H9 (cell line): ENCODE measurements around the gene POU5F1. TPM values are rescaled to one million over a fixed set of nuclear protein-coding genes. Genes with fewer than 3 reads are reported as not detected.

Source experiments
- DNase-seq: peaks from one replicate; pipeline ENCODE4 v3.0.0-alpha.2; 2017
- H2AFZ ChIP-seq: one replicate; pipeline ENCODE4 v1.6.1; 2013; ENCODE audit warnings: mild to moderate bottlenecking, low read length, control low read depth, moderate library complexity
- H2AK5ac ChIP-seq: 2 replicates; pipeline ENCODE4 v1.6.1; 2013; ENCODE audit warnings: low read length, control low read depth, mixed read lengths; ENCODE audit not compliant: insufficient read length
- H2BK120ac ChIP-seq: one replicate; pipeline ENCODE4 v1.6.1; 2013; ENCODE audit warnings: low read depth, mild to moderate bottlenecking, low read length, control low read depth, inconsistent platforms; ENCODE audit not compliant: poor library complexity, severe bottlenecking
- H2BK12ac ChIP-seq: 2 replicates; pipeline ENCODE4 v1.6.1; 2013; ENCODE audit warnings: low read length, control low read depth, mixed read lengths, low read depth; ENCODE audit not compliant: insufficient read length
- H2BK15ac ChIP-seq: 2 replicates; pipeline ENCODE4 v1.6.1; 2013; ENCODE audit warnings: low read depth, low read length, control low read depth
- H2BK20ac ChIP-seq: one replicate; pipeline ENCODE4 v1.6.1; 2013; ENCODE audit warnings: low read depth, mild to moderate bottlenecking, low read length, control low read depth, inconsistent platforms; ENCODE audit not compliant: poor library complexity, severe bottlenecking
- H2BK5ac ChIP-seq: 2 replicates; pipeline ENCODE4 v1.6.1; 2013; ENCODE audit warnings: low read length, control low read depth, mixed read lengths; ENCODE audit not compliant: insufficient read length
- H3K14ac ChIP-seq: 2 replicates; pipeline ENCODE4 v1.6.1; 2013; ENCODE audit warnings: low read length, control low read depth; ENCODE audit not compliant: insufficient read depth
- H3K18ac ChIP-seq: 2 replicates; pipeline ENCODE4 v1.6.1; 2013; ENCODE audit warnings: low read depth, mild to moderate bottlenecking, mixed read lengths, low read length, control low read depth; ENCODE audit not compliant: insufficient read length
- H3K23ac ChIP-seq: 2 replicates; pipeline ENCODE4 v1.6.1; 2013; ENCODE audit warnings: low read length, control low read depth, mixed read lengths, low read depth; ENCODE audit not compliant: insufficient read length
- H3K23me2 ChIP-seq: 2 replicates; pipeline ENCODE4 v1.6.1; 2013; ENCODE audit warnings: low read depth, mild to moderate bottlenecking, mixed read lengths, low read length, control low read depth; ENCODE audit not compliant: insufficient read length, poor library complexity, severe bottlenecking
- H3K27ac ChIP-seq: 2 replicates; pipeline ENCODE4 v1.5.1; 2013; ENCODE audit warnings: low read length, control low read depth, mixed read lengths, low read depth; ENCODE audit not compliant: insufficient read length
- H3K27me3 ChIP-seq: 2 replicates; pipeline ENCODE4 v1.6.1; 2013; ENCODE audit warnings: low read length, control low read depth, inconsistent platforms; ENCODE audit not compliant: insufficient read depth
- H3K4ac ChIP-seq: 2 replicates; pipeline ENCODE4 v1.6.1; 2013; ENCODE audit warnings: low read depth, mild to moderate bottlenecking, control low read depth, inconsistent platforms, low read length, moderate library complexity
- H3K4me1 ChIP-seq: 2 replicates; pipeline ENCODE4 v1.6.1; 2013; ENCODE audit warnings: low read length, control low read depth, inconsistent platforms; ENCODE audit not compliant: insufficient read depth
- H3K4me2 ChIP-seq: 2 replicates; pipeline ENCODE4 v1.6.1; 2013; ENCODE audit warnings: low read length, control low read depth, mixed read lengths; ENCODE audit not compliant: insufficient read length, insufficient read depth
- H3K56ac ChIP-seq: 2 replicates; pipeline ENCODE4 v1.6.1; 2013; ENCODE audit warnings: low read depth, mild to moderate bottlenecking, mixed read lengths, low read length, control low read depth; ENCODE audit not compliant: insufficient read length
- H3K79me1 ChIP-seq: 2 replicates; pipeline ENCODE4 v1.6.1; 2013; ENCODE audit warnings: low read depth, mild to moderate bottlenecking, moderate library complexity, low read length, control low read depth, inconsistent platforms; ENCODE audit not compliant: insufficient read depth, poor library complexity, severe bottlenecking
- H3K79me2 ChIP-seq: 2 replicates; pipeline ENCODE4 v1.6.1; 2013; ENCODE audit warnings: low read length, control low read depth, inconsistent platforms; ENCODE audit not compliant: insufficient read depth
- H3K9ac ChIP-seq: 2 replicates; pipeline ENCODE4 v1.6.1; 2013; ENCODE audit warnings: low read length, control low read depth, mixed read lengths; ENCODE audit not compliant: insufficient read length; ENCODE audit errors: extremely low read depth
- H3K9me3 ChIP-seq: one replicate; pipeline ENCODE4 v1.6.1; 2013; ENCODE audit warnings: low read depth, low read length, inconsistent platforms; ENCODE audit not compliant: control insufficient read depth
- H3T11ph ChIP-seq: one replicate; pipeline ENCODE4 v1.6.1; 2013; ENCODE audit warnings: mild to moderate bottlenecking, low read length, control low read depth, inconsistent platforms
- H4K20me1 ChIP-seq: one replicate; pipeline ENCODE4 v1.6.1; 2013; ENCODE audit not compliant: control insufficient read depth, insufficient read length, insufficient read depth
- H4K5ac ChIP-seq: 2 replicates; pipeline ENCODE4 v1.6.1; 2013; ENCODE audit warnings: low read depth, mild to moderate bottlenecking, mixed read lengths, low read length, control low read depth; ENCODE audit not compliant: insufficient read length
- H4K8ac ChIP-seq: replicated peaks from 2 replicates; pipeline ENCODE4 v1.6.1; 2013; ENCODE audit warnings: low read length, control low read depth, mixed read lengths, low read depth; ENCODE audit not compliant: insufficient read length
- H4K91ac ChIP-seq: 2 replicates; pipeline ENCODE4 v1.6.1; 2013; ENCODE audit warnings: low read depth, mild to moderate bottlenecking, moderate library complexity, mixed read lengths, low read length, control low read depth; ENCODE audit not compliant: insufficient read length
- H3K27ac Mint-ChIP-seq, 3 experiments: 2 replicates in 2 of 3; 3 replicates in 1 of 3; pipeline ENCODE4 v1.8.0; 2020 to 2021; ENCODE audit warnings: mixed read lengths in 3 of 3, mild to moderate bottlenecking in 1 of 3, moderate library complexity in 1 of 3
- H3K27me3 Mint-ChIP-seq: 2 replicates; pipeline ENCODE4 v1.8.0; 2021; ENCODE audit warnings: low read depth, mild to moderate bottlenecking, moderate library complexity, mixed read lengths
- H3K36me3 Mint-ChIP-seq, 3 experiments: 2 replicates in 2 of 3; 3 replicates in 1 of 3; pipeline ENCODE4 v1.8.0; 2020 to 2021; ENCODE audit warnings: low read depth in 3 of 3, mixed read lengths in 3 of 3; ENCODE audit not compliant: insufficient read depth in 1 of 3
- H3K4me1 Mint-ChIP-seq, 2 experiments: 2 replicates each; pipeline ENCODE4 v1.8.0; 2020; ENCODE audit warnings: mixed read lengths in 2 of 2
- H3K4me3 Mint-ChIP-seq, 2 experiments: 2 replicates in 1 of 2; 3 replicates in 1 of 2; pipeline ENCODE4 v1.8.0; 2020 to 2021; ENCODE audit warnings: mild to moderate bottlenecking in 2 of 2, mixed read lengths in 2 of 2, moderate library complexity in 1 of 2
- H3K9me3 Mint-ChIP-seq, 2 experiments: 2 replicates in 1 of 2; 3 replicates in 1 of 2; pipeline ENCODE4 v1.8.0; 2020; ENCODE audit warnings: mild to moderate bottlenecking in 2 of 2, mixed read lengths in 2 of 2, moderate library complexity in 1 of 2
- CTCF ChIP-seq: fragments of 200-600 bp; sonication (generic); conservative IDR thresholded peaks from 3 replicates; pipeline ENCODE4 v1.8.0; 2021; ENCODE audit warnings: antibody characterized with exemption, mild to moderate bottlenecking
- WGBS: extraction: QIAGEN DNeasy Blood & Tissue Kit; methylation state at CpG from one replicate; pipeline ENCODE4 v1.1.7; 2013; ENCODE audit warnings: missing lambda C conversion rate, low lambda C conversion rate, mixed read lengths; ENCODE audit not compliant: insufficient read length; ENCODE audit errors: extremely low coverage; 5-methylcytosine and 5-hydroxymethylcytosine counted together
- total RNA-seq: library from RNA; stranded (reverse); gene quantifications from 2 replicates; pipeline ENCODE4 v1.2.1, GENCODE V29; 2021

POU5F1 gene
- total RNA-seq, 1 experiment from 2014 or later: 2,134 TPM

- no peak overlapping the region for H3T11ph ChIP-seq
- H3K18ac ChIP-seq: no peak overlapping the region
- no peak for DNase-seq
- H3K79me1 ChIP-seq: no peaks in the 10 kb centered on the region
- no peaks in the 10 kb centered on the region for H3K23me2 ChIP-seq
- no peaks in the 10 kb centered on the region for H3K36me3 Mint-ChIP-seq
- H4K8ac ChIP-seq: no peak overlapping the region
- no peak overlapping the region for H2BK20ac ChIP-seq
- no peak overlapping the region for H4K5ac ChIP-seq
- no peaks in the 10 kb centered on the region for H3K27me3 ChIP-seq
- H3K9me3 ChIP-seq: no peaks in the 10 kb centered on the region
- no peak overlapping the region for H2AFZ ChIP-seq
- H4K91ac ChIP-seq: no peak overlapping the region
- H3K4me2 ChIP-seq: no peak overlapping the region
- H2BK15ac ChIP-seq: no peak overlapping the region
- no peak overlapping the region for H3K14ac ChIP-seq
- no peak overlapping the region for H3K27ac ChIP-seq
- H3K27ac Mint-ChIP-seq: no peak overlapping the region; a peak in 1 of 7 replicates
- H3K4me3 Mint-ChIP-seq: no peak overlapping the region
- H3K9ac ChIP-seq: no peak overlapping the region
- no CpG with 5 or more reads among the region's 16 CpGs for WGBS
- H2BK120ac ChIP-seq: no peak overlapping the region
- H3K4me1 Mint-ChIP-seq: peaks cover 24 to 27% of the 10 kb centered on the region in 2 experiments
- H3K9me3 Mint-ChIP-seq: no peaks in the 10 kb centered on the region; a peak in 1 of 5 replicates
- no peak overlapping the region for H2AK5ac ChIP-seq
- peaks cover 12% of the 10 kb centered on the region for H3K27me3 Mint-ChIP-seq
- no peak overlapping the region for H3K56ac ChIP-seq
- H4K20me1 ChIP-seq: no peaks in the 10 kb centered on the region
- H2BK5ac ChIP-seq: no peak overlapping the region
- no peaks in the 10 kb centered on the region for H3K79me2 ChIP-seq
- H3K4ac ChIP-seq: no peak overlapping the region
- no peak overlapping the region for H2BK12ac ChIP-seq
- no peak overlapping the region for H3K23ac ChIP-seq
- TF ChIP-seq CTCF: no peak
- H3K4me1 ChIP-seq: no peaks in the 10 kb centered on the region
Measured at GRCh38 chr6:31122791-31123706, 47.4 kb downstream of the POU5F1 start.
